HG03520 (cell line): Measurements from ENCODE around the gene RPE.
A peak's percentile ranks its signal among the peaks of the same experiment; 100 is the strongest.

Source experiments
- ATAC-seq: cut with Tn5 transposase; IDR thresholded peaks from one replicate; pipeline ENCODE4 v1.9.1; 2021; ENCODE audit warnings: mild to moderate bottlenecking, moderate library complexity; ENCODE audit not compliant: unreplicated experiment

The RPE gene

GRCh38 chr2:210002158-210003157 is at the start of gene RPE:
Gene RPE (plus strand): TSS chr2:210002638. CDS start chr2:210002662, 24 bp downstream.
- peak; percentile 100 for ATAC-seq

- ATAC-seq = no peak
Measured at GRCh38 chr2:209956271-209956670, 46.2 kb upstream of the RPE start.

DNA sequence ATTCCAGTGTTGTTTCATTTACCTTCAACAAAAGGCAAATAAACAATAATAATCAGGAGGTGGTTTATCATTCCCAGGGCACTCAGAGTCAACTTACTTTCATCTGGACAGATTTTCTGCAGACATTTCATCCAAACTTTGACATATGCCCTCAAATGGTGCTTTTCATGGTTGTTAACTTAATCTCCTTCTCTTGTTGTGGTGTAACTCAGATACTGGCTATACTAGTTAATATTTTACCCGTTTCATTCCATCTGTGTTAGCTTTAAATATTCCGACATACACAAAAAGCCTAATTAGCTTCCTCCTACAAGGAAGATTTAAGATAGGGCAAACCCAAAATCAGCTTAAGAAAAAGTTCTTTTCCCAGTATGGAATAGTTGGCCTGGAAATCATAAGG is 44.4 kb upstream of the RPE start:
- ATAC-seq = no peak

GRCh38 chr2:209960045-209960444 is 42.4 kb upstream of the RPE start:
- ATAC-seq = no peak

- peak; percentile 96 for ATAC-seq
Measured at GRCh38 chr2:209960676-209961630, 41.5 kb upstream of the RPE start.

- ATAC-seq = no peak
Measured at GRCh38 chr2:209965723-209966122, 36.7 kb upstream of the RPE start.

- no peak for ATAC-seq
Measured at GRCh38 chr2:209969692-209970091, 32.7 kb upstream of the RPE start.

- ATAC-seq = no peak
Measured at GRCh38 chr2:209970271-209970670, 32.2 kb upstream of the RPE start.

GRCh38 chr2:209970711-209971110 is 31.7 kb upstream of the RPE start:
- ATAC-seq = no peak

GRCh38 chr2:209973328-209973727 is 29.1 kb upstream of the RPE start:
- ATAC-seq = no peak

DNA sequence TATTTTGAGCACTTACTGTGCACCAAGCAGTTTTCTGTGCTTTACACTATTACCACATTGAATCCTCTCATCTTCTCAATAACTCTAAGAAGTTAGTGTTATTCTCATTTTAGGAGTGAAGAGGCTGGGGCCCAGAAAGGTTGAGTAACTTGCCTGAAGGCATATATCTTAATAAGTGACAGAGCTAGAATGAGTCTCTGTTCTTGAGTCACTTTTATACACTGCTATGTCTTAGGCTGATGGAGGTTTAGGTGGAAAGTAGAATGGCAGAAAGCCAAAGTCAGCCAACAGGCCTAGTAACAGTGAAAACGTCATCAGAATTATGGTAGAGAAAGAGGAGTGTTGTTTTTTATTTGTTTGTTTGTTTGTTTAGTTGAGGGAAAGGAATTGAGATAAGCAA is 27.9 kb upstream of the RPE start:
- ATAC-seq = no peak

DNA sequence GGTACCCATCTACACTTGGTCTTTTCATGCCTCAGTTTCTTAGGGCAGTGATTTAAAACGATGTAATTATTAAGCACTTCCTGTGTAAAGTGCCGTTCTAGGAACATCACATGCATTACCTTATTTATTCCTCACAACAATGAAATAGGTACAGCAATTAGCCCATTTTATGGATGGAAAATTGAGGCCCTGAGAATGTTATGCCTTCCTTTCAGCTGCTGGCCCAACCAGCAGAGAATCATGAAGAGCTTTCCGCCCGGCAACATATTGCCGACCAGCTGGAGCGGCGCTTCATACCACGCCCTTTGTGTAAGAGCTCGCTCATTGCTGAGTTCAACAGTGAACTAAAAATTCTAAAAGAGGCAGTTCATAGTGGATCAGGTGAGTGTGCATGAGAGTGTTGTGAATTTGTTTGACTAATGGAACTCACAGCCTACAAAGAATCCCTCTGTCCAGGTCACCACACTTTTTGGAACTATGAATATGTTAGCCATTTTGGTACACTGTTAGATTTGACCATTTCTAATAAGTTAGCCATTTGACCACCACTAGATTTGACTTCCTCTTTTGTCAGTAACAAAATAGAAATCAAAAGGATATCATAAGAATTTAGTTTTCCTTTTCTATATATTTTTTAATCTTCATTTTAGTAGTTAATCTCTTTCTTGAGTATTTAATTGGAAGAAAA is 25.6 kb upstream of the RPE start:
- peak; percentile 69 for ATAC-seq

DNA sequence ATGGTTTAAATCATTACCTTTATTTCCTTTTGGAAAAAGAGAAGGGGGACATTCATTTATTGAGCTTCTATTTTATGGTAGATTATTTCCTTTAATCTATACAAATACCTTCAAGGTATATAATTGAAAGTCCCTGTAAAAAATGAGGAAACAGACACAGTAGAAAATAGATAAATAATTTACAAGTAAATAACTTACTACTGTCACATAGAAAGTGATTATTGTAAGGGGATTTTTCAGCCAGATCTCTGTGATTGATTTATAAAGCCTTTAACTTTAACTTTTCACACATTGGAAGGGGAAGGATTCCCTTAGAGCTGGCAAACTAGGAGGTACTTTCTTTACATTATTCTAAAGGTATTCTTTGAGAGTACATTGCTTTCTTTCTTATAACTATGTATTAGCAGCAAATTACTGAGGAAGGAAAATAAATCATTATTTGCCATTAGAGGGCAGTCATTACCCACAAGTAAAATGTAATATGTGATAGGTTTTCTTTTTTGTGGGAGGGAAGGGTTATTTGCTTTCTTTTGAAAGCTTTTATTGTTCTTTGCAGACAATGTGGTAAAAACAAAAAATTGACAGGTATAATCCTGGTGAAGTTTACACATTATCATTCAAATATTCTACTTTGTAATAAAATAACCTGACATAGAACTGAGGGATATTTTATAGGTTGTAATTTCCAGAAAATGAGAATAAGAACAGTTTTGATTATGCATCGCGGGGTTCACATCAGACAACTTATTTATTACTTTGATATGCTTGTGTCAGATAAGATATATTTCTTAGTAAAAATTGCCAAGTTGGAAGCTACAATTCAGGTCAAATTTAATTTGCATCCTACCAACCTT is 24.8 kb upstream of the RPE start:
- no peak for ATAC-seq

GRCh38 chr2:209984291-209984690 is 18.1 kb upstream of the RPE start:
- no peak for ATAC-seq

- no peak for ATAC-seq
Measured at GRCh38 chr2:209985874-209986273, 16.6 kb upstream of the RPE start.

GRCh38 chr2:209986415-209986814 is 16.0 kb upstream of the RPE start:
- ATAC-seq = no peak

DNA sequence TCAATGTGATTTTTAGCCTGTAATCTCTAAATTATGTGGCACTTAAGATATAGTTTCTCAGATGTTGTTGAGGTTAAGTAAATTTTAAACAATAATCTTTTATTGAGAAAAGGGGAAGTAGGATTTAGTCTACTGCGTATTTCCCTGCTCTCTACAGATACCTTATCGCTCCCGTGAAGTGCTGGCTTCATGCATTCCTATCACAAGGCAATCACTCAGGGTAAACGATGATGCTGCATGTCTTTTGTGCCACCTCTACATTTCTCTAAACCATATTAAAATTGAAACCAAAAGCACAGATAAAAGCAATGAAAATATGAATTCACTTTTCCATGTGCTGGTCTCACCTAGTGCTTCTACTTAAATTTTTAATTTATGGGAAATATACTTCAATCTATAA is 14.4 kb upstream of the RPE start:
- no peak for ATAC-seq

GRCh38 chr2:209990838-209991237 is 11.6 kb upstream of the RPE start:
- no peak for ATAC-seq

DNA sequence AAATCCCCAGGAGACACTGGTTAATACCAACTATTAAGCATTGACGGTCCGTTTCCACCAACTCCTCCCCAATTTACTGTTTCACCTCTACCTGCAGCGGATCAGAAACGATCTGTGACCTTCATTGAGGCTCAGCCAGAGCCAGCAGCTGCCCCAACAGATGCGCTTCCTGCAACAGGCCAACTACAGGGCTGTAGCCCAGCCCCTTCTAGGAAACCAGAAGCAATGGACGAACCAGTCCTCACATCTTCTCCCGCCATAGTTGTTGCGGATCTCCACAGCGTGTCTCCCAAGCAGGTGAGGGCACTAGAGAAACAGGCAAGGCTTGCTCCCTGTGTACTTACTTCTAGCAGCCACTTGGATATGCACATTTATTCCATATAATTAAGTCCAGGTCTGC is 8.5 kb upstream of the RPE start:
- ATAC-seq = no peak

DNA sequence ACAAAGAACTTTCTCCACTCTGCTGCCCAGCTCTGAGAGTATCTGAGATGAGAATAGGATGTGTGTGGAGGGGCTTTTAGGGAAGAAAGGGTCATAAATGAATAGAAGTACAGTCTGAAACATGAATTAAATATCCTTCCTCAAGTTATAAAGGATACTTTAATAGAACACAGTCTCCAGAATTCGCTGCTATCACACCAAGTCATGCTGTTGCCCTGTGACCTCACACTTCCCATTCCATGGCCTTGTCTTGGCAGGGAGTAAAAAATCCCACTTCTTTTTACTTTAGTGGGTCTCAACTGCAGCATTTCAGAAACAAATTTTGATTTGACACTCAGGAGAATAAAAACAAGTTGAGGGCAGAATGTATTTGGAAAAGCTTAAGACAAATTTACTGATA is 3.8 kb upstream of the RPE start:
- ATAC-seq = no peak
